GM19455 (cell line): Measurements from ENCODE around the gene PTPRN2.
"Not testable (repeated sequence)": the region's sequence is repeated elsewhere in the genome, so short reads cannot be mapped to it uniquely, and the experiment has no call there.

Experiments used
- ATAC-seq: cut with Tn5 transposase; IDR thresholded peaks from one replicate; pipeline ENCODE4 v1.9.1; 2021; ENCODE audit not compliant: unreplicated experiment

Gene PTPRN2

DNA sequence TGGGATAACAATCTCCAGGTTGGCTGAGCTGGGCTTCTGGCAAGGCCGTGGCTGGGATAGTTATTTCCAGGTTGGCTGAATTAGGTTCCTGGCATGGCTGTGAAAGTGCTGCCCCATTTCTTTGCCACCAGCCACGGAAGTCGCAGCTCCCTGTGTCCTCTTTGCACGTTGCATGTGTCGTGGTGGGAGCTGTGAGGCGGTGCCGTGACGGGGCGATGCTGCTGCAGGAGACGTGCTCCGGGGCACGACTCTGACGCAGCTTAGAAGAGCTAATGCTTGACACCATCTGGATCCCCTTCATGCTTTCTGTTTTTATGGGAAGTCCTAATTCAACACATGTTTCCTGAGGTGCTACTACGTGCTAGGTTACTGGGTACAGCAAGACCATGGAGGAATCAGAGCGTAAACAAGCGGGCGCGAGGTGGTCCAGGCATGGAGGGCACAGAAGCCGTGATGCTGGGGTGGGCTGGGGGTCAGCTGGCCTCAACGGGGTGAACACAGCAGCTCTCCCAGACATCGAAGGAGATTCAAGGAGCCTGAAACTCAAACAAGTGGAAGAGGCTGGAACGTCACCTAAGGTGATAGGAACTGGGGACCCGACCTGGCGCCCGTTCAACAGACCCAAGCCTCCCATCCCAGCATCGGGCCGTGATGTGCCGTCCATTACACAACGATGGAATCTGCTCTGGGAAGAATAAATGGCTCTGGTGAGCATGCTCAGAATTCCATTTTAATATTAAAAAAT is 843.7 kb downstream of the PTPRN2 start:
- no peak for ATAC-seq

- no peak for ATAC-seq
Measured at GRCh38 chr7:157740251-157740798, 847.3 kb downstream of the PTPRN2 start.

- no peak for ATAC-seq
Measured at GRCh38 chr7:157739650-157740049, 848.0 kb downstream of the PTPRN2 start.

GRCh38 chr7:157739031-157739430 is 848.6 kb downstream of the PTPRN2 start:
- no peak for ATAC-seq

DNA sequence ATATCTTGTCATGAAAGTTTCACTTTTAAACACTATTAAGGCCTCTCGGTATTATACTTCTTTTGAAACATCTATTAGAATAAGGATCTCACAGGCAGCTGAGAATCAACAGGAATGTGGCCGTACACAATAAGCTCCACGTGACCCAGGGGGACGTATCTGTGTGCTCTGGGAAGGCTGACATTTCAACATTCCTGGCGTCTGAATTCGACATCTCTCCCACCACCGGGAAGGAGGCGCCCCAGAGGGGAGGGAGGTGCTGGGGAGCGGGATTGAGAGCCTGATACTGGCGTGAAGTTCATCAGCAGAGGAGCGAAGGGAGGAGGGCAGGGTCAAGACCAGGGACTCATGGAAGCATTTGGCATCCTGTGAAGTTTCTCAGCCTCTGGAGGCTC is 849.6 kb downstream of the PTPRN2 start:
- ATAC-seq = no peak

GRCh38 chr7:157737151-157738065 is 850.2 kb downstream of the PTPRN2 start:
- ATAC-seq = no peak

DNA sequence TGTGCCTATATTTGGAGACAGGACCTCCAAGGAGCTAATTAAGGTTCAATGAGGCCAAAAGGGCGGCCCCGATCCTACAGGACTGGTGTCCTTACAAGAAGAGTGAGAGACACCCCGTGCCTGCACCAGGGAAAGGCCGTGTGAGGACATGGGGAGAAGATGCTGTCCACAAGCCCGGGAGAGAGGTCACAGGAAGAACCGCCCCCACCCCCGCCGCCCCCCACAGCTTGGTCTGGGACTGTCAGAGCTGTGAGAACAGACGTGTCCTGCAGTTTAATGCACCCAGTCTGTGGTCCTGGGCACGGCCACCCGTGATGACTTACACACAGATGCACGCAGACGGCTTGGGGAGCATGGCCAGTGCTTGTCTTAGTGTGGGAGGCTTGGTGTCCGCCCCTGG is 851.3 kb downstream of the PTPRN2 start:
- no peak for ATAC-seq

DNA sequence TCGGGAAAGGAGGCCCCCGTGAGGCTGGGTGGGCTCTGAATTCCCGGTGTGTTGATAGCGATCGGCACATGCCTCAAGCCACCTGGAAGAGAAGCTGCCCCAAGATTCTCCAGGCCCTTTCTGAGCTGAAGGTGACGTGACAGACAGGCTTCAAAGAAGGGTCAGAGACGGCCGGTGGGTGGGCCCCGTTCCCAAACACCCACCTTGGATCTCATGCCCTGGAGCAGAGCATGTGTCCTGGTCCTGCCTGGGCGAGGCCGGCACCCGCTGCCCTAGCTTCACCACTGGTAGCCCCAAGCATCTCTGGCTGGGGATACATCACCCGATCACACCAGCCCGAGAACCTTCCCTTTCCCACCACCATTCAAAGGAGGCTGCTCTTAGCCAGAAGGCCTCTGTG is 851.8 kb downstream of the PTPRN2 start:
- ATAC-seq = no peak

DNA sequence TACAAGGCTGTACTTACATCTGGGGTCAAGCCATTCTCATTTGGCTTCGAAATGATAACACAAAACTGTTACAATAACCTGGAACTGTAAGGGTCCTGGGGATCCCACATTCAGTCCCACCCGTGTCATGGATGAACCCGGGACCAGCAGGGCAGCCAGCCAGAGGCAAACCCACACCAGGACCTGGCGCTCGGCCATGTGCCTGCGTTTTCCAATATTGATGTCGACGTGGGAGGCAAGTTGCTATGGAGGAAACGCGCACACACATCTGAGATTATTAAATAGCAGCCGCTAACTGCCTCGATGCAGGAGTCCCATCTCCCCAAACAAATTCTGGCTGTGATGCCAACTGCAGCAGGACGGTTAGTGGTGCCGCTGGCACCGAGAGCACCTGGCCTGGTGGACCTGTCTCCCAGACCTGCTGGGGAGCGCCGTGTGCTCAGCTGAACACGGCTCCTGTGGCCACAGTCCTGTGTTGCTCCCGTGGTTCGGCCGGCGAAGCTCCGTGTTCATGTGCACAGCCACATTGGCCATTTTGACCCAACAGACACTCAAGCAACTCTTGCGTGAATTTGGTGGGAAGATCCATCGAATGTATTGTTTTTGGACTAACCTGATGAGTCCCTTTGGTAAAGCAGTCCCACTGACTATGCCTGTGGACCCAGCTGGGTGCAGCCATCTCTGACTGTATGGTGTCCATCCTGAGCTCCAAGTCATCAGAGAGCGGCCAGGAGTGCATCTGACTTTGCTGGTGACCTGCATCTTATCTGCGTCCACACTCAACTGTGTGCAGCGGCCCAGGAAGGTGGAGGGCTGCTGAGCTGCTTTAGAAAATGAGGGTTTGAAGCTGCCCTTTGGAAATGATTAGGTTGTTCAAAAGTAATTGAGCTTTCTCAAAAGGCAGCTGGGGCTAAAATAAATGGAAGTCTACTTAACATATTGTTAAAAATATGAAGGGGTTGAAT is 852.7 kb downstream of the PTPRN2 start:
- no peak for ATAC-seq

DNA sequence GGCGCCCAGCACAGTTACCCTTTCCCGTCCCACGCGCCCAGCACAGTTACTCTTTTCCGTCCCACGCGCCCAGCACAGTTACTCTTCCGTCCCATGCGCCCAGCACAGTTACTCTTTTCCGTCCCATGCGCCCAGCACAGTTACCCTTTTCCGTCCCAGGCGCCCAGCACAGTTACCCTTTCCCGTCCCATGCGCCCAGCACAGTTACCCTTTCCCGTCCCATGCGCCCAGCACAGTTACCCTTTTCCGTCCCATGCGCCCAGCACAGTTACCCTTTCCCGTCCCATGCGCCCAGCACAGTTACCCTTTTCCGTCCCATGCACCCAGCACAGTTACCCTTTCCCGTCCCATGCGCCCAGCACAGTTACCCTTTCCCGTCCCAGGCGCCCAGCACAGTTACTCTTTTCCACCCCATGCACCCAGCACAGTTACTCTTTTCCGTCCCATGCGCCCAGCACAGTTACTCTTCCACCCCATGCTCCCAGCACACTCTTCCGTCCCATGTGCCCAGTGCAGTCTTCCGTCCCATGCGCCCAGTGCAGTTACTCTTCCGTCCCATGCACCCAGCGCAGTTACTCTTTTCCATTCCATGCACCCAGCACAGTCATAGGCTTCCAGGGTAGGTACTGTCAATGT is 853.7 kb downstream of the PTPRN2 start:
- ATAC-seq = not testable (repeated sequence)

DNA sequence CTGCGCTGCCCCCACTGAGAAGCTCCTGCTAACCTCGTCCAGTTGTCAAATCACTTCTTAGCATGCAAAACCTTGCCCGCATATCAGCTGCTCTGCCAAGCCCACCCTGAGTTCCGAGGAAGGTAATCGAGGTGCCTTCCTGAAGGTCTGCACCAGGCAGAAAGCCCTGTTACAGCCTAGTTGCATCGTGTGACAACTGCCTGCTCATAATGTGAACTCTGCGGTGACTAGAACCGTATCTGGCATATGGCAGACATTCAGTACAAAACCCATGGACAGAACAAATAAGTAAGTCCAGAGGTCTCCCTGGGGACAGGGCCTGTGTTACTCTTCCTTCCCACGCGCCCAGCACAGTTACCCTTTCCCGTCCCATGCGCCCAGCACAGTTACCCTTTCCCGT is 856.5 kb downstream of the PTPRN2 start:
- ATAC-seq = no peak

DNA sequence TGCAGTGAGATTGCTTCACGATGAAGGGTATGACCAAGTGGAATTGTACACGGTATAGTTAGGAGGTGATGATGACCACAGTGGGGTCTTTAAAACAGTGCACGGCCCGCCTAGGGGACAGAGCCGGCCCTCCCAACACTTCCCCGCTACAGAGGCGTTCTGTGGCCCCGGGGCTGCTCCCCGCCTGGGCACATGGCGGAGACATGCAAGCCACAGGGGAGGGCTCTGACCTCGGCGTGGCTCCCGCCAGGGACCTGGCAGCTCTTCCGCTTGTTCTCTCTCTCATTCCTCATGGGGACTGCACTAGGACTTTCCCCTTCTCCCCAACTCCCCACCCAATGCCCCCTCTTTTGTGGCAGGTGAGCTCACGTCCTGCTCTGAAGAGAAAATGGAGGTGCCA is 857.0 kb downstream of the PTPRN2 start:
- no peak for ATAC-seq

- no peak for ATAC-seq
Measured at GRCh38 chr7:157729566-157729965, 858.1 kb downstream of the PTPRN2 start.

- no peak for ATAC-seq
Measured at GRCh38 chr7:157727964-157728615, 859.5 kb downstream of the PTPRN2 start.

- no peak for ATAC-seq
Measured at GRCh38 chr7:157726764-157727163, 860.9 kb downstream of the PTPRN2 start.

DNA sequence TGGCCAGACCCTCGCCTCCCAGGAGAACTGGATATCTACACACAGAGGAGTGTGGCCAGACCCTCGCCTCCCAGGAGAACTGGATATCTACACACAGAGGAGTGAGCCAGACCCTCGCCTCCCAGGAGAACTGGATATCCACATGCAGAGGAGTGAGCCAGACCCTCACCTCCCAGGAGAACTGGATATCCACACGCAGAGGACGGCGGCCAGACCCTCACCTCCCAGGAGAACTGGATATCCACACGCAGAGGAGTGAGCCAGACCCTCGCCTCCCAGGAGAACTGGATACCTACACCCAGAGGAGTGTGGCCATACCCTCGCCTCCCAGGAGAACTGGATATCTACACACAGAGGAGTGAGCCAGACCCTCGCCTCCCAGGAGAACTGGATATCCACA is 862.3 kb downstream of the PTPRN2 start:
- not testable (repeated sequence) for ATAC-seq

GRCh38 chr7:157723205-157723604 is 864.4 kb downstream of the PTPRN2 start:
- ATAC-seq = no peak

DNA sequence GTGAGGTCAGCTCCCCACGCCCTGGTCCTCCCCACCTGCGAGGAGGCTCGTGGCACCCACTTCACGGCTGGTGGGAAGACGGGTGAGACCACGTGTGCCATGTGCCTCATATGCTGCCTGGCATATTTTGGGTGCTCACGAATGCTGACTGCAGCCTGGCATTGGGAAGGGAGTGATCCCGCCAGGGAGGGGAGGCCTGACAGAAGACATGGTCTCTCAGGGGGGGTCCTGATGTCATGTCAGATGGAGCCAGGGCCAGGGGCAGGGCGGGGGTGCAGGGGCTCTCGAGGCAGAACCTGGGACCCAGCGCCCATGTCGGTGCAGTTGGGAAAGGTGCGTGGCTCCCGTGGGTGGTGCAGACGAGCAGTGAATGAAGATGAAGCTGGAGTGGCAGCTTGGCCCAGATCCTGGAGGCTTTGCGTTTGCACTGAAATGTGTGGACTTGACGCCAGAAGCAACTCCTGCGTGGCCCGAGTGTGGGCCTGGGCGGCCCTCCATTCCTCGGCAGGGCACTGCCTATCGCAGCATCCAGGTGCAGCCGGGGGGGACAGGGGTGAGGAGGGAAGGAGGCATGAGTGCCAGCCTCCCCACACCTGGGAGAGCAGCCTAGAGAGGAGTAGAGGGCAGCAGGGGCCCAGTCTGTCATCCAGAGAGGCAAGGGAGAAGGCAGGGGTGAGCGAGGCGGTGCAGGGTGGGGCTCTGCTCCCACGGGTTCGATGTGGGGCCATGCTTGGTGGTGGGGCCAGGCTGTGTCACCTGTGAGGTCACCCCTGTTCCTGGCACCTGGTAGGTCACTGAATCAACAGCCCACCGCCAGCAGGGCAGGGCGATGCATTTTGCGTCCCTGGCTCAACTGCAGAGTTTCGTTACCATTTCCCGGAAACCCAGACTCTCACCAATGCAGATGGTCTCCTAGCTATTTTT is 865.2 kb downstream of the PTPRN2 start:
- no peak for ATAC-seq
